Parathyroid adenoma (tissue), 2 donors: ENCODE data around the gene SORCS2.

Experiments
- H2AFZ ChIP-seq: fragments of 300-600 bp; sonication (generic); one replicate; pipeline ENCODE4 v1.7.0; 2017; ENCODE audit warnings: antibody characterized with exemption, mild to moderate bottlenecking
- H3K27ac ChIP-seq: fragments of 300-600 bp; sonication (generic); one replicate; pipeline ENCODE4 v1.7.0; 2017
- H3K27me3 ChIP-seq: fragments of 300-600 bp; sonication (generic); one replicate; pipeline ENCODE4 v1.7.0; 2017; ENCODE audit warnings: low read length; ENCODE audit not compliant: control insufficient read depth, insufficient read depth
- H3K36me3 ChIP-seq: fragments of 300-600 bp; sonication (generic); one replicate; pipeline ENCODE4 v1.7.0; 2017; ENCODE audit warnings: low read length; ENCODE audit not compliant: control insufficient read depth, insufficient read depth
- H3K4me1 ChIP-seq: fragments of 300-600 bp; sonication (generic); one replicate; pipeline ENCODE4 v1.7.0; 2017; ENCODE audit warnings: control low read depth
- H3K4me2 ChIP-seq: fragments of 300-600 bp; sonication (generic); one replicate; pipeline ENCODE4 v1.7.0; 2017; ENCODE audit warnings: low read length
- H3K4me3 ChIP-seq: fragments of 300-600 bp; sonication (generic); one replicate; pipeline ENCODE4 v1.7.0; 2017; ENCODE audit warnings: low read depth, low read length
- H3K79me2 ChIP-seq: fragments of 300-600 bp; sonication (generic); one replicate; pipeline ENCODE4 v1.7.0; 2017; ENCODE audit warnings: control low read depth
- H3K9ac ChIP-seq: fragments of 300-600 bp; sonication (generic); one replicate; pipeline ENCODE4 v1.7.0; 2017; ENCODE audit warnings: mild to moderate bottlenecking
- H3K9me3 ChIP-seq: fragments of 300-600 bp; sonication (generic); one replicate; pipeline ENCODE4 v1.7.0; 2017; ENCODE audit warnings: low read length; ENCODE audit not compliant: control insufficient read depth
- TF ChIP-seq, protein P1 (sequence below): fragments of 300-600 bp; sonication (generic); IDR thresholded peaks from one replicate; pipeline ENCODE4 v1.7.0; 2017; ENCODE audit warnings: antibody characterized with exemption, mild to moderate bottlenecking
- donor health status: primary hyperparathyroidism.

Gene SORCS2

DNA sequence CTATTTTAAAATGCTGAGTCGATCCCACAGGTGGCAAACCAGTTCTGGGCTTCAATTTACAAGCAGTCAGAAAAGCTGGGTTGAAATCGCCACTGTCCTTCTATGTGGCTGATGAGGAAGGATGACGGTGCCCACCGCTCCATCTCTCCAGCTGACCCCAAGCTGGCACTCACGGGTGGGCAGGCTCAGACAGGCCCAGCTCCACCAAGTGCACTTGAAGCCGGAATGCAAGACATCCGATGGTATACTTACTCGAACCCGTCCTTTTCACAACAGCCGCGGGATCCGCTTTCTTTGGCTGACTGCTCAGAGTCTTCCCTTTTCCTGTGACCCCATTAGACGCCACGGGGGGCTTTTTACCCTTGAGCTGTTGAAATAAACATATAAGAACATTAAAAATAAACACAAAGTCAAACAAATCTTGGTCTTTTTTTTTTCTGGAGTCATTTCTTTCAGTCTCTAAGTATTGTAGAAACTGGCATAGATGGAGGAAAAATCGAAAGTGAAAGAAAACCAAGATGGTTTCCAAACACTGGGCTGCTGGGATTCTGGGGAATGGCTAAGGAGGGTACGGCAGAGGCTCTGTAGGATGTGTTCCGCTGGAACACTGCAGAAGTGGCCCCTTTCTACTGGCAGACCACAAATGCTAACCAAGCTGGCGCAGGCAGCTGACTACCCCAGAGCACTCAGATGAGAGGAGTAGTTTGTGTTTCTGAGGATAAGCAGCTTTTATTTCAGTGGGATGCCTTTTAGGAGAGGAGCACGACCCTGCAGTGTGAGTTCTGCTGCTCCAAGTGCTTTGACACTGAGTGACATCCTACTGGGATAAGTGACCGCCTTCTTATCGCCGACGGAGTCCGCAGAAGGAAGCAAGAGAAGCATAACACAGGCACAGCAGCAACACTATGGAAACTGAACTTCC is 586.4 kb downstream of the SORCS2 start:
- no peaks in the 10 kb centered on the region for H3K27me3 ChIP-seq
- no peak overlapping the region for H3K4me3 ChIP-seq
- no peaks in the 10 kb centered on the region for H3K79me2 ChIP-seq
- H3K9ac ChIP-seq, result no peak overlapping the region
- H3K36me3 ChIP-seq, result no peaks in the 10 kb centered on the region
- no peak overlapping the region for H3K4me2 ChIP-seq
- TF ChIP-seq, protein P1, sequence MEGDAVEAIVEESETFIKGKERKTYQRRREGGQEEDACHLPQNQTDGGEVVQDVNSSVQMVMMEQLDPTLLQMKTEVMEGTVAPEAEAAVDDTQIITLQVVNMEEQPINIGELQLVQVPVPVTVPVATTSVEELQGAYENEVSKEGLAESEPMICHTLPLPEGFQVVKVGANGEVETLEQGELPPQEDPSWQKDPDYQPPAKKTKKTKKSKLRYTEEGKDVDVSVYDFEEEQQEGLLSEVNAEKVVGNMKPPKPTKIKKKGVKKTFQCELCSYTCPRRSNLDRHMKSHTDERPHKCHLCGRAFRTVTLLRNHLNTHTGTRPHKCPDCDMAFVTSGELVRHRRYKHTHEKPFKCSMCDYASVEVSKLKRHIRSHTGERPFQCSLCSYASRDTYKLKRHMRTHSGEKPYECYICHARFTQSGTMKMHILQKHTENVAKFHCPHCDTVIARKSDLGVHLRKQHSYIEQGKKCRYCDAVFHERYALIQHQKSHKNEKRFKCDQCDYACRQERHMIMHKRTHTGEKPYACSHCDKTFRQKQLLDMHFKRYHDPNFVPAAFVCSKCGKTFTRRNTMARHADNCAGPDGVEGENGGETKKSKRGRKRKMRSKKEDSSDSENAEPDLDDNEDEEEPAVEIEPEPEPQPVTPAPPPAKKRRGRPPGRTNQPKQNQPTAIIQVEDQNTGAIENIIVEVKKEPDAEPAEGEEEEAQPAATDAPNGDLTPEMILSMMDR, result no peak
- no peak overlapping the region for H3K27ac ChIP-seq
- no peaks in the 10 kb centered on the region for H3K4me1 ChIP-seq
- H2AFZ ChIP-seq, result no peak overlapping the region
- no peaks in the 10 kb centered on the region for H3K9me3 ChIP-seq

DNA sequence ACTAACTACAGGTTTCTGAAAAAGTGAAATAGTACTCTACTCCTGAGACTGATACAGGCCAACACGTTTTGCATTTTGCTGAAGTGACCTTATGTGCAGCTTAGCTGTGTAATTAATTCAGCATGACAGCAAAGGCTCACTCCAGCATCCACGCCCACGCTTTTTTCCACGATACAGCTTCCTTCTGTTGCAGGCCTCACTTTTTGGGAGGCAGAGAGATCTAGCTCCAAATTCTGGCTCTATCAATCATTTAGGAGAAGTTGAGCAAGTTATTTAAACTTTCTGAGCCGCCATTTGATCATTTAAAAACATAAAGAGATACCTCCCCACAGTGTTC is 587.1 kb downstream of the SORCS2 start:
- TF ChIP-seq, protein P1, result no peak
- no peak overlapping the region for H3K9ac ChIP-seq
- no peak overlapping the region for H3K4me3 ChIP-seq
- H3K36me3 ChIP-seq, result no peaks in the 10 kb centered on the region
- H3K9me3 ChIP-seq, result no peaks in the 10 kb centered on the region
- H3K27me3 ChIP-seq, result no peaks in the 10 kb centered on the region
- H3K4me1 ChIP-seq, result no peaks in the 10 kb centered on the region
- H2AFZ ChIP-seq, result no peak overlapping the region
- no peak overlapping the region for H3K4me2 ChIP-seq
- H3K27ac ChIP-seq, result no peak overlapping the region
- no peaks in the 10 kb centered on the region for H3K79me2 ChIP-seq

DNA sequence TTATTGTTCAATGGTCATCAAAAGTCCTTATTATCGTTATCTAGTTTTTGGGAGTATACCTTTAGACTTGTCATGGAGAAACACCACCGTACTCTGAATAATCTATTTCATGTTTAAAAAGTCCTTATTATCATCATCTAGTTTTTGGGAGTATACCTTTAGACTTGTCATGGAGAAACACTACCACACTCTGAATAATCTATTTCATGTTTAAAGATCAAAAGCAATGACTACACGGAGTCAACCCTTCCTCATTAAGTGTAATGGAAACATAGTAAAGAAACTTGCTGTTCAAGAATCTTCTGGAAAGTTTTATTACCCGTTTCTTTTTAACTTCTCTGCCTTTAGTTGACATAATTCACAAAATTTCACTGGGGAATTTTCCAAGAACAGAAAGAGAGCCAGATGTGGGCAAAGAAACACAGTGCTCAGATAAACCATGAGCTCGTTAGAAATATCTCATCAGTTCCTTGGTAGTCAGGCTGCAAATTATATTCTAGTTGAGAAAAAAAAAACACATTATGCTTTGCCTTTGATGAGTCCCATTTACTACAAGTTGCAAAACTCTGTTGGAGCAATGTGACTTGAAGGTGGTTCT is 588.5 kb downstream of the SORCS2 start:
- Histone ChIP-seq H3K4me3 (no peak overlapping the region), H3K27ac (no peak overlapping the region), H3K9ac (no peak overlapping the region), H3K79me2 (no peaks in the 10 kb centered on the region), H3K36me3 (no peaks in the 10 kb centered on the region), H2AFZ (no peak overlapping the region), H3K4me2 (no peak overlapping the region), H3K27me3 (no peaks in the 10 kb centered on the region), H3K9me3 (no peaks in the 10 kb centered on the region), H3K4me1 (no peaks in the 10 kb centered on the region)
- TF ChIP-seq, protein P1, result no peak

DNA sequence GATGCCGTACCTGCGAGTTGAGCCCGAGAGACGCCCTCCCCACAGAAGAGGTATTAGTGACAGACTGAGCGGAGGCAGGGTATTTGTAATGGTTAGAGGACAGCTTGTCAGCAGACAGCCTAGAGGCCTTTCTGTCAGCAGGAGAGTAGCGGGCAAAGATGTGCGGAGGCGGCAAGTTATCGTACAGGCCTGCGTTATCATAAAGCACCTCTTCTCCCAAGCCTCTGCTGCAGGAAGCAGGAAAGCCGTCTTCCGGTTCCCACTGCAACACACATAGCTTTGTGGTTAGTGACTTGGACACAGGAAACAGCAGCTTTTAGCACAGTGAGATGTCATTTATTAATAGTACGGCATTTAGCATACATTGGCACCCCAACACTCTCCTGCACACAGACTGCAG is 589.0 kb downstream of the SORCS2 start:
- Histone ChIP-seq H3K27me3 (no peaks in the 10 kb centered on the region), H3K27ac (no peak overlapping the region), H3K36me3 (no peaks in the 10 kb centered on the region), H3K4me1 (no peaks in the 10 kb centered on the region), H3K4me3 (no peak overlapping the region), H3K4me2 (no peak overlapping the region), H3K79me2 (no peaks in the 10 kb centered on the region), H3K9ac (no peak overlapping the region), H3K9me3 (no peaks in the 10 kb centered on the region), H2AFZ (no peak overlapping the region)
- TF ChIP-seq, protein P1, result no peak
